Testis (tissue), 3 donors: ENCODE data around the gene EHD2. TPM values are rescaled to one million over a fixed set of nuclear protein-coding genes. Genes with fewer than 3 reads are reported as not detected.
A peak's percentile ranks its signal among the peaks of the same experiment; 100 is the strongest.
"Not testable (repeated sequence)": the region's sequence is repeated elsewhere in the genome, so short reads cannot be mapped to it uniquely, and the experiment has no call there.

ENCODE experiments used
- DNase-seq: peaks from one replicate; pipeline ENCODE4 v3.0.0-alpha.2; 2019
- H3K27ac ChIP-seq, 2 donors: fragments of 200-600 bp; sonication (generic); one replicate each; pipeline ENCODE4 v1.5.1; 2019
- H3K27me3 ChIP-seq: fragments of 200-600 bp; sonication (generic); one replicate; pipeline ENCODE4 v1.5.1; 2019
- H3K36me3 ChIP-seq: fragments of 200-600 bp; sonication (generic); one replicate; pipeline ENCODE4 v1.5.1; 2017; ENCODE audit warnings: low read depth; ENCODE audit errors: missing control alignments
- H3K4me1 ChIP-seq: fragments of 200-600 bp; sonication (generic); one replicate; pipeline ENCODE4 v1.5.1; 2019
- H3K4me3 ChIP-seq, 2 donors: fragments of 200-600 bp; sonication (generic); one replicate each; pipeline ENCODE4 v1.5.1; 2017 to 2019
- H3K9me3 ChIP-seq: fragments of 200-600 bp; sonication (generic); one replicate; pipeline ENCODE4 v1.5.1; 2017
- CTCF ChIP-seq, 3 experiments: fragments of 450-650 bp in 2 of 3; fragments of 200-600 bp in 1 of 3; sonication (generic) in 1 of 3; IDR thresholded peaks; one replicate each; pipeline ENCODE4 v1.5.1; 2016 to 2019; ENCODE audit warnings: antibody characterized with exemption in 3 of 3, mild to moderate bottlenecking in 2 of 3, moderate library complexity in 1 of 3
- POLR2A ChIP-seq: fragments of 450-650 bp; IDR thresholded peaks from one replicate; pipeline ENCODE4 v1.6.1; 2017; ENCODE audit warnings: antibody characterized with exemption, mild to moderate bottlenecking, moderate library complexity
- WGBS, 2 donors: methylation state at CpG; one replicate each; pipeline ENCODE4 v1.1.5; 2018; 5-methylcytosine and 5-hydroxymethylcytosine counted together
- intact Hi-C: fragments of 100-400 bp; cut with DNase I; formaldehyde crosslinking; loops from one replicate; pipeline ENCODE4 v1.15.1; 2023; ENCODE audit warnings: low total_unique reads
- polyA plus RNA-seq: library from polyadenylated mRNA; stranded (reverse); fragments of 350-450 nt; fragmentation: Illumina TruSeq; extraction: RNeasy Lipid Tissue Mini Kit (QIAGEN cat#74804); gene quantifications from one replicate; pipeline ENCODE4 v1.2.3, GENCODE V29; 2014; ENCODE audit warnings: low read depth, low replicate concordance; ENCODE audit not compliant: insufficient read depth
- total RNA-seq, 2 donors: library from RNA; depleted of rRNA; stranded (reverse); fragments of >200 nt; gene quantifications; one replicate each; pipeline ENCODE4 v1.2.3, GENCODE V29; 2016

The EHD2 gene
- total and polyA plus RNA-seq, 3 donors from 2014 or later: 26.8 to 37.0 (median 33.9) TPM

- Histone ChIP-seq H3K27me3 (no peaks in the 10 kb centered on the region), H3K4me1 (peaks cover 6% of the 10 kb centered on the region), H3K36me3 (no peaks in the 10 kb centered on the region), H3K9me3 (no peaks in the 10 kb centered on the region), H3K27ac (no peak overlapping the region), H3K4me3 (no peak overlapping the region)
- intact Hi-C loops: loop anchor here (10.0 kb wide), 1 partner anchor 73 kb away; no protein-coding TSS in a partner anchor
- WGBS, 2 donors: 82 to 85% methylated on average over 8 of the region's 8 CpGs
- no peak for DNase-seq
- no peak for TF ChIP-seq POLR2A
- TF ChIP-seq CTCF (IDR thresholded peaks at IDR 0.05): no peak
Measured at GRCh38 chr19:47711652-47712242, 1.5 kb upstream of the EHD2 start.

GRCh38 chr19:47714339-47714738 is 1.1 kb downstream of the EHD2 start:
- WGBS, 2 donors: 71 to 78% methylated on average over 4 of the region's 4 CpGs
- no peak for DNase-seq
- no peaks in the 10 kb centered on the region for H3K36me3 ChIP-seq
- intact Hi-C loops: loop anchor here (10.0 kb wide), 1 partner anchor 70 kb away; no protein-coding TSS in a partner anchor
- no peaks in the 10 kb centered on the region for H3K27me3 ChIP-seq
- H3K4me1 ChIP-seq: peaks cover 26% of the 10 kb centered on the region
- no peaks in the 10 kb centered on the region for H3K9me3 ChIP-seq
- TF ChIP-seq POLR2A: no peak
- H3K27ac ChIP-seq: peak overlapping the region in 1 of 2 donors; percentile 88
- peak overlapping the region; percentile 68 to 72 for H3K4me3 ChIP-seq

GRCh38 chr19:47714855-47715254 is 1.6 kb downstream of the EHD2 start:
- Histone ChIP-seq H3K4me1 (peaks cover 30% of the 10 kb centered on the region), H3K27ac (peak overlapping the region in 1 of 2 donors; percentile 88)
- H3K4me3 ChIP-seq, DNase-seq, H3K9me3 ChIP-seq, H3K27me3 ChIP-seq, H3K36me3 ChIP-seq: not testable (repeated sequence)
- intact Hi-C loops: loop anchor here (10.0 kb wide), 1 partner anchor 70 kb away; no protein-coding TSS in a partner anchor

GRCh38 chr19:47716270-47716937 is 3.2 kb downstream of the EHD2 start:
- intact Hi-C loops: loop anchor here (10.0 kb wide), 1 partner anchor 68 kb away; no protein-coding TSS in a partner anchor

GRCh38 chr19:47718415-47719046 is 5.3 kb downstream of the EHD2 start:
- not testable (repeated sequence) for H3K36me3 ChIP-seq, H3K27me3 ChIP-seq, H3K9me3 ChIP-seq, DNase-seq, H3K4me3 ChIP-seq
- intact Hi-C loops: loop anchor here (10.0 kb wide), 1 partner anchor 66 kb away; no protein-coding TSS in a partner anchor
- peak overlapping the region; percentile 64 to 78 for H3K27ac ChIP-seq
- H3K4me1 ChIP-seq: peaks cover 32% of the 10 kb centered on the region
- WGBS, 2 donors: 47 to 55% methylated on average over 3 to 11 of the region's 11 CpGs

More at GRCh38 chr19:47716270-47716937, 3.2 kb downstream of the EHD2 start:
- peak overlapping the region in 1 of 2 donors; percentile 64 for H3K27ac ChIP-seq
- 64 to 83% methylated on average over 14 to 31 of the region's 32 CpGs for WGBS, 2 donors
- H3K27me3 ChIP-seq: no peaks in the 10 kb centered on the region
- H3K4me3 ChIP-seq: no peak overlapping the region
- H3K4me1 ChIP-seq: peaks cover 30% of the 10 kb centered on the region
- H3K36me3 ChIP-seq: no peaks in the 10 kb centered on the region
- DNase-seq: no peak
- TF ChIP-seq CTCF (IDR thresholded peaks at IDR 0.05) (no peak), POLR2A (no peak)
- H3K9me3 ChIP-seq: no peaks in the 10 kb centered on the region
